K562 (cell line): ENCODE measurements around the gene RALGAPA2. TPM values are rescaled to one million over a fixed set of nuclear protein-coding genes. Genes with fewer than 3 reads are reported as not detected.

Source experiments
- ATAC-seq: fragments of 200-7000 bp; cut with Tn5 transposase; 3 replicates; pipeline ENCODE4 v1.9.1; 2020; ENCODE audit warnings: moderate library complexity
- BruUV-seq: library from RNA; stranded (reverse); fragments of 400-500 nt; replicated peaks from 2 replicates; lab custom pipeline; 2021; lab: Mats Ljungman, UMichigan
- CTCF ChIA-PET: fragments of 300-600 bp; formaldehyde crosslinking; extraction: SDS; loops from one replicate; lab custom pipeline; 2021; ENCODE audit warnings: low intra/inter-chr PET ratio; lab: Yijun Ruan, JAX
- POLR2A ChIA-PET: fragments of 300-600, 350-650 bp; sonication (Branson Sonifier 250); formaldehyde crosslinking; extraction: SDS; loops from one replicate; lab custom pipeline; 2021; ENCODE audit warnings: antibody characterized with exemption, inconsistent platforms; lab: Yijun Ruan, JAX
- DNase-seq, 4 experiments: peaks; one replicate each; pipeline versions ENCODE4 v3.0.0 to v3.0.0-alpha.2; 2011 to 2018; ENCODE audit warnings: low spot score in 3 of 4, mixed read lengths in 3 of 4; ENCODE audit errors: extremely low read depth in 1 of 4
- FAIRE-seq: peaks from 2 replicates; lab custom pipeline; 2011; peaks lifted over from hg19 to GRCh38; lab: Jason Lieb, UNC
- H2AFZ ChIP-seq: 2 replicates; pipeline ENCODE4 v1.6.0; 2011; ENCODE audit warnings: low read depth, low read length, control low read depth, inconsistent platforms
- H3K27ac ChIP-seq: fragments of 200-600 bp; 3 replicates; pipeline ENCODE4 v1.8.0; 2011; ENCODE audit warnings: low read depth, mild to moderate bottlenecking, control low read depth, inconsistent platforms, low read length, moderate library complexity, mixed read lengths; ENCODE audit errors: extremely low read depth
- H3K27me3 ChIP-seq, 2 experiments: fragments of 300-600 bp in 1 of 2; 2 replicates in 1 of 2; 3 replicates in 1 of 2; pipeline versions ENCODE4 v1.6.0 to v1.8.0; 2011; ENCODE audit warnings: inconsistent platforms in 2 of 2, low read length in 2 of 2, mild to moderate bottlenecking in 1 of 2, mixed read lengths in 1 of 2, moderate library complexity in 1 of 2; ENCODE audit not compliant: control insufficient read depth in 2 of 2, insufficient read depth in 2 of 2
- H3K36me3 ChIP-seq: fragments of 300-600 bp; 3 replicates; pipeline ENCODE4 v1.8.0; 2011; ENCODE audit warnings: mild to moderate bottlenecking, low read length, inconsistent platforms; ENCODE audit not compliant: control insufficient read depth, insufficient read depth
- H3K4me1 ChIP-seq, 2 experiments: fragments of 200-600 bp in 1 of 2; replicated peaks in 1 of 2; 2 replicates in 1 of 2; 3 replicates in 1 of 2; pipeline versions ENCODE4 v1.5.1 to v1.8.0; 2011; ENCODE audit warnings: inconsistent platforms in 2 of 2, low read length in 2 of 2, mild to moderate bottlenecking in 1 of 2, mixed read lengths in 1 of 2, moderate library complexity in 1 of 2; ENCODE audit not compliant: control insufficient read depth in 2 of 2, insufficient read depth in 2 of 2
- H3K4me2 ChIP-seq: 2 replicates; pipeline ENCODE4 v1.6.1; 2011; ENCODE audit warnings: low read length, control low read depth, inconsistent platforms, mixed read lengths; ENCODE audit not compliant: insufficient read depth
- H3K4me3 ChIP-seq: fragments of 200-600 bp; sonication (generic), shearing (Covaris generic); 2 replicates; pipeline ENCODE4 v1.5.1; 2016; ENCODE audit warnings: control low read depth, inconsistent platforms
- H3K79me2 ChIP-seq: fragments of 200-600 bp; 3 replicates; pipeline ENCODE4 v1.8.0; 2011; ENCODE audit warnings: low read length, inconsistent platforms; ENCODE audit not compliant: control insufficient read depth, insufficient read depth
- H3K9ac ChIP-seq, 2 experiments: 2 replicates each; pipeline versions ENCODE4 v1.6.0 to v1.6.1; 2011; ENCODE audit warnings: low read depth in 2 of 2, low read length in 2 of 2, control low read depth in 1 of 2, inconsistent platforms in 1 of 2, mild to moderate bottlenecking in 1 of 2, mixed read lengths in 1 of 2; ENCODE audit not compliant: insufficient read depth in 1 of 2
- H3K9me1 ChIP-seq: one replicate; pipeline ENCODE4 v1.6.0; 2011; ENCODE audit warnings: inconsistent platforms, mild to moderate bottlenecking, low read length, moderate library complexity; ENCODE audit not compliant: control insufficient read depth, insufficient read depth
- H3K9me3 ChIP-seq: replicated peaks from 2 replicates; pipeline ENCODE4 v1.5.1; 2011; ENCODE audit warnings: low read depth, low read length, inconsistent platforms; ENCODE audit not compliant: control insufficient read depth, insufficient read depth
- H4K20me1 ChIP-seq: replicated peaks from 2 replicates; pipeline ENCODE4 v1.6.1; 2011; ENCODE audit warnings: low read length, inconsistent platforms, mixed read lengths; ENCODE audit not compliant: control insufficient read depth, insufficient read depth
- FOXP1 ChIP-seq: sonication (generic); formaldehyde crosslinking; IDR thresholded peaks from 2 replicates; pipeline ENCODE4 v1.8.0; 2022; ENCODE audit warnings: mild to moderate bottlenecking, missing genetic modification reagents
- GTF2A2 ChIP-seq: IDR thresholded peaks from 2 replicates; pipeline ENCODE4 v1.6.1; 2016; ENCODE audit warnings: mild to moderate bottlenecking, missing genetic modification characterization, missing compliant biosample characterization
- HMBOX1 ChIP-seq: sonication (generic); IDR thresholded peaks from 2 replicates; pipeline ENCODE4 v1.6.1; 2016
- MTA1 ChIP-seq: fragments of 450-650 bp; IDR thresholded peaks from 2 replicates; pipeline ENCODE4 v1.6.1; 2017; ENCODE audit warnings: borderline replicate concordance
- RNF2 ChIP-seq: sonication (generic); IDR thresholded peaks from 2 replicates; pipeline ENCODE4 v1.6.1; 2016
- ZNF512 ChIP-seq: IDR thresholded peaks from 2 replicates; pipeline ENCODE4 v1.6.1; 2016; ENCODE audit warnings: missing genetic modification characterization, missing compliant biosample characterization
- ZNF57 ChIP-seq: fragments of 450-650 bp; formaldehyde crosslinking; IDR thresholded peaks from 2 replicates; pipeline ENCODE4 v1.4.0; 2020; ENCODE audit warnings: mild to moderate bottlenecking, moderate library complexity
- ZNF584 ChIP-seq: fragments of 200-800 bp; sonication (Bioruptor generic); IDR thresholded peaks from 2 replicates; pipeline ENCODE4 v1.6.1; 2016; ENCODE audit warnings: low read depth, mild to moderate bottlenecking, missing genetic modification characterization, missing compliant biosample characterization
- ZNF668 ChIP-seq: fragments of 250-450 bp; sonication (Bioruptor Pico); IDR thresholded peaks from 2 replicates; pipeline ENCODE4 v1.8.0; 2022; ENCODE audit warnings: mild to moderate bottlenecking, inconsistent platforms
- ZNF778 ChIP-seq: fragments of 450-650 bp; formaldehyde crosslinking; IDR thresholded peaks from 2 replicates; pipeline ENCODE4 v1.4.0; 2020; ENCODE audit warnings: mild to moderate bottlenecking, moderate library complexity
- ZNF830 ChIP-seq: fragments of 250-450 bp; sonication (Bioruptor Pico); IDR thresholded peaks from 2 replicates; pipeline ENCODE4 v1.5.0; 2021; ENCODE audit warnings: mild to moderate bottlenecking
- WGBS: fragments of 100-300 bp; shearing (Covaris generic); methylation state at CpG from one replicate; pipeline ENCODE4 v1.1.6; 2016; ENCODE audit warnings: low coverage, mixed read lengths; ENCODE audit not compliant: insufficient coverage; ENCODE audit errors: missing lambda C conversion rate; 5-methylcytosine and 5-hydroxymethylcytosine counted together
- in situ Hi-C: fragments of 300-500 bp; cut with MboI; formaldehyde crosslinking; loops from 4 replicates; pipeline ENCODE4 v1.15.0; 2018; ENCODE audit warnings: inconsistent platforms, mixed read lengths
- intact Hi-C: fragments of 100-400 bp; cut with micrococcal nuclease; formaldehyde crosslinking; loops from 2 replicates; pipeline ENCODE4 v1.14.2; 2022
- polyA plus RNA-seq, 8 experiments: library from polyadenylated mRNA; depleted of rRNA in 4 of 8; stranded (reverse) in 5 of 8; unstranded in 3 of 8; fragments of >200 nt; fragmentation: Nextera tagmentation in 2 of 8; fragmentation: Illumina TruSeq in 1 of 8; extraction: Ambion mirVana in 2 of 8; extraction: Trizol in 1 of 8; gene quantifications; 2 replicates each; pipeline versions ENCODE4 v1.2.1 to v1.2.3, GENCODE V29; 2011 to 2014; ENCODE audit warnings: inconsistent platforms in 1 of 8, missing spikeins in 1 of 8
- total RNA-seq, 7 experiments: library from RNA; depleted of rRNA in 6 of 7; stranded (reverse); fragments of >200 nt in 6 of 7; fragmentation: Illumina TruSeq in 2 of 7; extraction: Trizol in 2 of 7; gene quantifications; 2 replicates each; pipeline versions ENCODE4 v1.2.1 to v1.2.3, GENCODE V29; 2011 to 2021; ENCODE audit warnings: low replicate concordance in 1 of 7
- TF ChIP-seq, protein P1 (sequence below): fragments of 450-650 bp; IDR thresholded peaks from 2 replicates; pipeline ENCODE4 v1.6.1; 2016; ENCODE audit warnings: low read depth

The RALGAPA2 gene
- total and polyA plus RNA-seq, 9 of the 15 experiments (the other 6 are each of a cell fraction or from before 2014, with no cell fraction given), result 0.35 to 2.7 (median 1.4) TPM

DNA sequence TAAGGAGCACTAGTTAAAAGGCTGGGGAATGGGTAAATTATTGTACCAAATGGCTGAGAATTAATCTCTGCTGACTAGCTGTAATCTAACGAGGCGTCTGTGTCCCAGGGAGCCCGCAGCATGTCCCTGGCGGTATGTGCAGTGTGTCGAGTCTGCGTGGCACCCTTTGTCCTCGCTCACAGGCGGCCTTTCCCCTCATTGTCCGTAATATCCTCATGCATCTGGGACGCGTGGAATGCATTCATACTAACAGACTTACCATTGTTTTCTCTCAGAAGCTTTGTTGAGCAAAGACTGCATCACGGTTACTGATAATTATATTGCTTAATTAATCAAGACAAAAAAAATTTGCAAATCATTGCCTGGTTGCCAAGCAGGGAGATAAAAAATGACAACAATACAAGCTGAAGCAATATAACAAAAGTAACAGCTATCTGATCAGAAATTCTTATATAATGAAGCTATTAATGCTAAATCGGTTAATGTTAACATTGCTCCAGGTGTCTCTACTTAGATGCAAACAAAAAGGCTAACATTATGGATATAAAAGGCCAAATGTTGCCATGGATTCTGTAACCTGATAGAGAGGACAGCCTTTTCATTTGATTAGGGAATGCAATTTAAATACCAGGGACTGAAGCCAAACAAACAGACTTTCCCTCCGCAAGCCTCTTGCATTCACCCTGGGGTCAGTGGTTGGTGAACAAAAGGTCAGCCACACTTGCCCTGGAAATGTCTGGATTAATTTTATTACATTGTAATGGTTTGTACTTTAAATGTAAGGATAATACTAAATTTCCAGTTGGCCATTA lies 219.7 kb downstream of the RALGAPA2 start:
- DNase-seq, result no peak
- no peaks in the 10 kb centered on the region for H3K27me3 ChIP-seq
- BruUV-seq, result no TSS peak
- FAIRE-seq, result no peak
- ChIA-PET CTCF (no interaction called here), POLR2A (no interaction called here)
- H3K27ac ChIP-seq, result no peak overlapping the region
- H3K4me1 ChIP-seq, result no peaks in the 10 kb centered on the region
- H3K9me1 ChIP-seq, result no peaks in the 10 kb centered on the region
- 9% methylated on average over 14 of the region's 14 CpGs for WGBS
- intact Hi-C loops, result no loop called here
- H3K4me2 ChIP-seq, result no peak overlapping the region
- H3K9ac ChIP-seq, result no peak overlapping the region
- H3K36me3 ChIP-seq, result no peaks in the 10 kb centered on the region
- no peaks in the 10 kb centered on the region for H3K9me3 ChIP-seq
- H3K79me2 ChIP-seq, result no peaks in the 10 kb centered on the region
- H4K20me1 ChIP-seq, result no peaks in the 10 kb centered on the region
- in situ Hi-C loops, result no loop called here
- no peak for ATAC-seq
- H3K4me3 ChIP-seq, result no peak overlapping the region
- H2AFZ ChIP-seq, result no peak overlapping the region
- TF ChIP-seq ZNF57 (CRISPR knock-in tag) (no peak), GTF2A2 (tag) (no peak), ZNF778 (CRISPR knock-in tag) (no peak), HMBOX1 (no peak), ZNF584 (CRISPR knock-in tag) (no peak), MTA1 (no peak), ZNF830 (no peak), RNF2 (no peak), ZNF668 (CRISPR knock-in tag) (no peak), ZNF512 (tag) (no peak), FOXP1 (no peak)
- TF ChIP-seq, protein P1, sequence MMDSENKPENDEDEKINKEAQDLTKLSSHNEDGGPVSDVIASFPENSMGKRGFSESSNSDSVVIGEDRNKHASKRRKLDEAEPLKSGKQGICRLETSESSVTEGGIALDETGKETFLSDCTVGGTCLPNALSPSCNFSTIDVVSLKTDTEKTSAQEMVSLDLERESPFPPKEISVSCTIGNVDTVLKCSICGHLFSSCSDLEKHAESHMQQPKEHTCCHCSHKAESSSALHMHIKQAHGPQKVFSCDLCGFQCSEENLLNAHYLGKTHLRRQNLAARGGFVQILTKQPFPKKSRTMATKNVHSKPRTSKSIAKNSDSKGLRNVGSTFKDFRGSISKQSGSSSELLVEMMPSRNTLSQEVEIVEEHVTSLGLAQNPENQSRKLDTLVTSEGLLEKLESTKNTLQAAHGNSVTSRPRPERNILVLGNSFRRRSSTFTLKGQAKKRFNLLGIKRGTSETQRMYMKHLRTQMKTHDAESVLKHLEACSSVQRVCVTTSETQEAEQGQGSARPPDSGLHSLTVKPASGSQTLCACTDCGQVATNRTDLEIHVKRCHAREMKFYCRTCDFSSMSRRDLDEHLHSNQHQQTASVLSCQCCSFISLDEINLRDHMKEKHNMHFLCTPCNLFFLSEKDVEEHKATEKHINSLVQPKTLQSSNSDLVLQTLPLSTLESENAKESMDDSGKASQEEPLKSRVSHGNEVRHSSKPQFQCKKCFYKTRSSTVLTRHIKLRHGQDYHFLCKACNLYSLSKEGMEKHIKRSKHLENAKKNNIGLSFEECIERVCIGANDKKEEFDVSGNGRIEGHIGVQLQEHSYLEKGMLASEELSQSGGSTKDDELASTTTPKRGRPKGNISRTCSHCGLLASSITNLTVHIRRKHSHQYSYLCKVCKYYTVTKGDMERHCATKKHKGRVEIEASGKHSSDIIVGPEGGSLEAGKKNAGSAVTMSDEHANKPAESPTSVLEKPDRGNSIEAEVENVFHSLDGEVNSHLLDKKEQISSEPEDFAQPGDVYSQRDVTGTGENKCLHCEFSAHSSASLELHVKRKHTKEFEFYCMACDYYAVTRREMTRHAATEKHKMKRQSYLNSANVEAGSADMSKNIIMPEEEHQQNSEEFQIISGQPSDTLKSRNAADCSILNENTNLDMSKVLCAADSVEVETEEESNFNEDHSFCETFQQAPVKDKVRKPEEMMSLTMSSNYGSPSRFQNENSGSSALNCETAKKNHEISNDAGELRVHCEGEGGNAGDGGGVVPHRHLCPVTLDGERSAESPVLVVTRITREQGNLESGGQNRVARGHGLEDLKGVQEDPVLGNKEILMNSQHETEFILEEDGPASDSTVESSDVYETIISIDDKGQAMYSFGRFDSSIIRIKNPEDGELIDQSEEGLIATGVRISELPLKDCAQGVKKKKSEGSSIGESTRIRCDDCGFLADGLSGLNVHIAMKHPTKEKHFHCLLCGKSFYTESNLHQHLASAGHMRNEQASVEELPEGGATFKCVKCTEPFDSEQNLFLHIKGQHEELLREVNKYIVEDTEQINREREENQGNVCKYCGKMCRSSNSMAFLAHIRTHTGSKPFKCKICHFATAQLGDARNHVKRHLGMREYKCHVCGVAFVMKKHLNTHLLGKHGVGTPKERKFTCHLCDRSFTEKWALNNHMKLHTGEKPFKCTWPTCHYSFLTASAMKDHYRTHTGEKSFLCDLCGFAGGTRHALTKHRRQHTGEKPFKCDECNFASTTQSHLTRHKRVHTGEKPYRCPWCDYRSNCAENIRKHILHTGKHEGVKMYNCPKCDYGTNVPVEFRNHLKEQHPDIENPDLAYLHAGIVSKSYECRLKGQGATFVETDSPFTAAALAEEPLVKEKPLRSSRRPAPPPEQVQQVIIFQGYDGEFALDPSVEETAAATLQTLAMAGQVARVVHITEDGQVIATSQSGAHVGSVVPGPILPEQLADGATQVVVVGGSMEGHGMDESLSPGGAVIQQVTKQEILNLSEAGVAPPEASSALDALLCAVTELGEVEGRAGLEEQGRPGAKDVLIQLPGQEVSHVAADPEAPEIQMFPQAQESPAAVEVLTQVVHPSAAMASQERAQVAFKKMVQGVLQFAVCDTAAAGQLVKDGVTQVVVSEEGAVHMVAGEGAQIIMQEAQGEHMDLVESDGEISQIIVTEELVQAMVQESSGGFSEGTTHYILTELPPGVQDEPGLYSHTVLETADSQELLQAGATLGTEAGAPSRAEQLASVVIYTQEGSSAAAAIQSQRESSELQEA, result no peak
